Bone marrow (tissue), 2 donors: Measurements from ENCODE around the gene BTF3L4.
A peak's percentile ranks its signal among the peaks of the same experiment; 100 is the strongest.
"Not testable (repeated sequence)": the region's sequence is repeated elsewhere in the genome, so short reads cannot be mapped to it uniquely, and the experiment has no call there.

Experiments used
- DNase-seq, 2 donors: peaks; one replicate each; lab custom pipeline; 2025; lab: John Stamatoyannopoulos, UW

Gene BTF3L4

GRCh38 chr1:52055066-52055865 lies 829 bp upstream of the BTF3L4 start, which contains the start of gene TXNDC12:
TXNDC12 (minus strand) TSS chr1:52055191; CDS start chr1:52055096, 95 bp downstream.
- DNase-seq, result peak; percentile 40 to 84

- no peak for DNase-seq
Observed at GRCh38 chr1:52055866-52056162, 281 bp upstream of the BTF3L4 start.

GRCh38 chr1:52056937-52057231 lies 789 bp downstream of the BTF3L4 start:
- no peak for DNase-seq

GRCh38 chr1:52057255-52057654 lies 1.2 kb downstream of the BTF3L4 start:
- no peak for DNase-seq

GRCh38 chr1:52057876-52058415 lies 1.9 kb downstream of the BTF3L4 start:
- DNase-seq, result no peak

- DNase-seq, result no peak
Observed at GRCh38 chr1:52059321-52059720, 3.2 kb downstream of the BTF3L4 start.

- no peak for DNase-seq
Observed at GRCh38 chr1:52059888-52060287, 3.8 kb downstream of the BTF3L4 start.

- no peak for DNase-seq
Observed at GRCh38 chr1:52060822-52061221, 4.7 kb downstream of the BTF3L4 start.

GRCh38 chr1:52063192-52063591 lies 7.1 kb downstream of the BTF3L4 start:
- no peak for DNase-seq

GRCh38 chr1:52070704-52071103 lies 14.6 kb downstream of the BTF3L4 start:
- no peak for DNase-seq

- DNase-seq, result no peak
Observed at GRCh38 chr1:52072291-52072690, 16.2 kb downstream of the BTF3L4 start.

- DNase-seq, result not testable (repeated sequence)
Observed at GRCh38 chr1:52077277-52077676, 21.2 kb downstream of the BTF3L4 start.

GRCh38 chr1:52080014-52080415 lies 23.9 kb downstream of the BTF3L4 start:
- DNase-seq, result no peak

GRCh38 chr1:52087892-52088291 lies 31.8 kb downstream of the BTF3L4 start:
- DNase-seq, result not testable (repeated sequence)

GRCh38 chr1:52094300-52094699 lies 38.2 kb downstream of the BTF3L4 start:
- DNase-seq, result not testable (repeated sequence)

GRCh38 chr1:52096216-52096615 lies 40.1 kb downstream of the BTF3L4 start:
- DNase-seq, result no peak

GRCh38 chr1:52098139-52098871 lies 42.2 kb downstream of the BTF3L4 start:
- no peak for DNase-seq

GRCh38 chr1:52102336-52103013 lies 46.4 kb downstream of the BTF3L4 start:
- no peak for DNase-seq

GRCh38 chr1:52111492-52111891 lies 55.4 kb downstream of the BTF3L4 start:
- peak in 1 of 2 donors; percentile 42 for DNase-seq

GRCh38 chr1:52112489-52112888 lies 56.4 kb downstream of the BTF3L4 start:
- no peak for DNase-seq

GRCh38 chr1:52119301-52120079 lies 63.4 kb downstream of the BTF3L4 start:
- DNase-seq, result no peak

- DNase-seq, result no peak
Observed at GRCh38 chr1:52122384-52122783, 66.3 kb downstream of the BTF3L4 start.
